Stimulated activated CD4-positive, alpha-beta T cell treated with anti-CD3 and anti-CD28 coated beads, Interleukin-1b, Interleukin-23, amount 100 ng/mL, for 48 hours (primary cell): ENCODE data around the gene TIGAR.

Experiments used
- DNase-seq: peaks from one replicate; pipeline ENCODE4 v3.0.0-alpha.2; 2020

The TIGAR gene

DNA sequence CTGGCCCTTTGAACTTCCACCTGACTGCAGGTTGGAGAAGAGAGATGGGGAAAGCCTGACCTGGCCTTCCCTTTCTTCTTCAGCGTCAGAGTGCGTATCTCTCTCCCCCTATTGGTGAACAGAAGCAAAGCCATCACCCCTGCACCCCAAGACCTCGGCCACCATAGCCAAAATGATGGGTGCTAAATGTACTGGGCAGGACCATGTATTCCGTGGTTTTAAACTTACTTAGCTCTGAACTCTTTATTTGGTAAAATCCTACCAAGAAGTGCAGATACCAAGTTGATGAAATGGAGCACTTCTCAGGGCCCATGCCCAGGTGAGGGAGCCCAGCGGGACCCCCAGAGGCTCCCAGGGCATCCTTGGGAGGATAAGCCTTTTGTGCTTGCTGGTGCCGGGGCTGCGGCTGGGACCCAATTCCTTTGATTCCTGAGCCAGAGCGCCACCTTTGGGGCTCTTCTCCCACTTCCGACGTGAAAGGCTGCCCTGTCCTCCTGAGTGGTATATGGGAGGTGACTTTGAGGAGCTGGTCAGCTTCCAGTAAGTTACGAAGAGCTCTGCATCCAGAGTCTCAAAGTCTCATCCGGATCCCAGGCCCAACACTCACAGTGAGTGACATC lies 38.0 kb upstream of the TIGAR start:
- DNase-seq, result no peak

DNA sequence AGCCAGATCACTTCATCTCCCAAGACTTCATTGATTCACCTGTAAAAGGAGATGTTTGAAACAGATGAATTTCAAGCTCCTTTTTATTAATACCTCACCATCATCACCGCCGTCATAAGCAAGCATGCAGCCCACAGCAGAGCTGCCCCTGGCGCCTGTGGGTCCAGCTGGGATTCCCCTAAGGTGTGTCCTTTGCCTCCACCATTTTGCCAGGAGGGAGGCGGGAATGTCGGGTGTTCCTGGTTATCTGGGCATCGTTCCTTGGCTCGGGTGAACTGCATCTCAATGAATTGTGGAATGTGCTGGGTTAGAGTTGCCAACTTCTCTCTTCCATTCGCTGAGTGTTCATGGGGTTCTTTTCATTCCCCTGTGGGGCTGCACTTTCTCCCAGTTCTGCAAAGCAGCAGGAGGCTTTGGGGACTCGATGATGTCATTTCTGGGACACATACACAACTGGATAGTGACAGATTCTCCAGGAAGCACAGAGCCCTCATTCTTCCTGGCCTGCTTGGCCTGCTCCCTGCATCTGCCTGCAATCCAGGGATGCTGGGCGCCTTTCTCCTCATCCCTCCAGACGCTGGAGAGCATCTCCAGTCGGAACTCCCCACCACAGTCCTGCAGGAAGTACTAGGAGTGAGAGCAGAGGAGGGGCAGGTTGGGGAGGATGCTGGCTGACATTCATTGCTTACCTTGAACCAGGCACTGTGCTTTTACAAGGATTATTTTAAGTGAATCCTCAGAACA lies 37.3 kb upstream of the TIGAR start:
- DNase-seq, result no peak

DNA sequence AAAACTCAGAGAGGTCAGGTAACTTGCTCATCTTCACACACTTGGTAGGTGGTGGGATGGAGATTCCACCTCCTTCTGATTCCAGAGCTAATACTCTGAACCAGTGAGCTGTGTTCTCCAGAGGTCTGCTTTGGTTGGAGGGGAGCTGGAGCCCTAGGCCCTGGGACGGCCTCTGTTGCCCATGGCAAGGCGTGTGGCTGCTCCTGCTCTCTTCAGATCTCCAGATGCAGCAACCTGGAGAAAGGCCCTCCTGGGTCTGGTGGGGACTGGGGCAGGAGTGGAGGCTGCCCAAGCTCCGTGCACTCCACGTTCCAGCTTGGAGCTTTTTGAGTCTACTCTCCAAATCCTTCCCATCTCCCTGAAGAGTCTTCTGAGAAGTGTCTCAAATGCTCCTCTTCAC lies 36.7 kb upstream of the TIGAR start:
- DNase-seq, result no peak

DNA sequence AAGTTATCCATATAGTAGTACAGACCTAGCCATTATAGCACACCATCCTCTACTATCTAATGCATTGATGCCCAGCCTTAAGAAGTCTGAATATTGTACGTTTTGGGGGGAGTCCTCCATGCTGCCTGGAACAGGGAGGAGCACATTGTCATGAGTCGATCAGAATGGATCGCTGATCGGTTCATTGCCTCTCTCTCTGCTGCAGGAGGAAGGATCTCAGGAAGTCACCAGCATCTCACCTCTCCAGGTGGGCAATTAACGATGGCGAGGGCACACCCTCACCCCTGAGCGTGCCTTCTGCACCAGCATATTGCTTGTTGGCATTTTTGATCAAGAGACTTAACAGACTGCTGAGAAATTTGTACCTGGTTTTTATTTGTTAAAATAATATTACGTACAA lies 35.9 kb upstream of the TIGAR start:
- DNase-seq, result no peak

DNA sequence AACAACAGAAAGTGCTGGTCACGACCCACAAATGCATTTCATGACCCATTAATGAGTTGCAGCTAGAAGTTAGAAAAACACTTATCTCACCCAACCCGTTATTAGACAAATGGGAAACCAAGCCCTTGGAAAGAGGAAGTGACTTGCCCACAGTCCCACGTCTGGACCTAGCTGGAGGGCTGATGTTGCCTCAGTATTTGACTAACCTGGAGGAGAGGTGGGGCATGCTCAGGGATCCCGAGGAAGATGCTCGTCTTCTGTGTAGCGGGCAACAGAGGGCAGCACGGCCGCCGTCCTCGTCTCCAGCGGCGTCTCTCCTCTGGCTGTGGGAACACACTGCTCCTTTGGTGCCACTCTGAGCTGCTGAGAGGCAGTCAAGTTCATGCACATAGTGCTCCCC lies 34.8 kb upstream of the TIGAR start:
- DNase-seq, result no peak

DNA sequence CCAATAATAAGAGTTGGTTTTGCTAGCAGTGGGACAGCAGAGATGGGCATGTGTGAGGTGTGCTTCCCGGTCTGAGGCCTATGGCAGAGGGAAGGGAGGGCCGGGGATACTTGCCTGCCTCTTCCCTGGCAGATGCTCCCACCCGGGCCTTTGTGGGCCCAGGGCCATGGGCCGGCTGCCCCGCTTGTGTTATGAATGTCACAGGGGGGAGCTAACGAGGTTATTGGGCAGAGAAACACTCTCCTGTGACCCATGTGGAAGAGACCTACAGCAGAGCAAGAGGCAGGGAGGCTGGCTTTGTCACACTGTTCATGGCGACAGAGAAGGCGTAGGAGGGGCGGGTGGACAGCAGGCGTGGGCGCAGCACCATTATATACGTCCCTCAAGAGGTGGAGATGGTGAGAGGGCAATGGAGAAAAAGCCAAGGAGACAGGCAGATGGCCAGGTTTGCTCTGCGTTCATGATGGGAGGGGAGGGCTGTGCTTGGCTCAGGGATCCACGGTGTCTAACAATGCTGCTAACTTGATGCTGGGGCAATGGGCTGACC lies 34.2 kb upstream of the TIGAR start:
- no peak for DNase-seq

DNA sequence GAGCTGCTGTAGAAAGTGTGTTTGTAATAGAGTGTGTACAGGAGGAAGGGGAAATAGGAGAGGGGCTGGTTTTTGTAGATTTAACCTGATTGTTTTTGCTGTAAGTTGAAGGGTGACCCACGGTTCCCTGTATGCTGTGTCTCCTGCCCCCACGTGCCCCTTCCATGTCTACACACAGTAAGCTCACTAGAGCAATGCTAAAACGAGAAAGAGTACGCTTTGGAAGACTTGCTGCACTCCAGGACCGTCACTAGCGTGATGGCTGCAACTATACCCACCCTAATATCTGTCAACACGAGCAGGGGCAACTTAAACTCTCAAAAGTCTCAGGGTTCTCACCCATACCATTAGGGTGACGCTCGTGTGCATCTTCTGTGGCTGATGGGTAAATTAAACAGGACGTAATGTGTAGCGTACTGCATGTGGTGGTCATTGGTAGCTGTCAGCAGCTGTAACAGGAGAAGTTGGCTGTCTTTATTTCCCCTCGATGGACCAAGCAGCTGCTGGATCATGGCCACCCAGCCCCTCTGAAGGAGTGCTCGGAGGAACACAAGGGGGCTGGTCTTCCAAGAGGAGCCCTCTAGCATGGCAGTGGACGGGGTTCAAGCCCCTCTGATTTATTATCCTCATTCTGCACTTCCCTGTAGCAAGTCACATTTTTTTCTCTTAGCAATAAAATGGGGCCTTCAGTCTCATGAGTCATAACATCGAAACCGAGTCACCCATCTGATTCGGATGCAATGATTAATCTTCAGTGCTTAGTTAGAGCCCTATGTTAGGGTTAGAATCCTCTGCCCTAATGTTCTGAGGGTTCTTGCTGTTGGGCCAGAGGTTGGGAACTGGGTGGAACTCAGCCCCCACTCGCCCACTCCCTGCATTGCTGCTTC lies 33.4 kb upstream of the TIGAR start:
- no peak for DNase-seq

DNA sequence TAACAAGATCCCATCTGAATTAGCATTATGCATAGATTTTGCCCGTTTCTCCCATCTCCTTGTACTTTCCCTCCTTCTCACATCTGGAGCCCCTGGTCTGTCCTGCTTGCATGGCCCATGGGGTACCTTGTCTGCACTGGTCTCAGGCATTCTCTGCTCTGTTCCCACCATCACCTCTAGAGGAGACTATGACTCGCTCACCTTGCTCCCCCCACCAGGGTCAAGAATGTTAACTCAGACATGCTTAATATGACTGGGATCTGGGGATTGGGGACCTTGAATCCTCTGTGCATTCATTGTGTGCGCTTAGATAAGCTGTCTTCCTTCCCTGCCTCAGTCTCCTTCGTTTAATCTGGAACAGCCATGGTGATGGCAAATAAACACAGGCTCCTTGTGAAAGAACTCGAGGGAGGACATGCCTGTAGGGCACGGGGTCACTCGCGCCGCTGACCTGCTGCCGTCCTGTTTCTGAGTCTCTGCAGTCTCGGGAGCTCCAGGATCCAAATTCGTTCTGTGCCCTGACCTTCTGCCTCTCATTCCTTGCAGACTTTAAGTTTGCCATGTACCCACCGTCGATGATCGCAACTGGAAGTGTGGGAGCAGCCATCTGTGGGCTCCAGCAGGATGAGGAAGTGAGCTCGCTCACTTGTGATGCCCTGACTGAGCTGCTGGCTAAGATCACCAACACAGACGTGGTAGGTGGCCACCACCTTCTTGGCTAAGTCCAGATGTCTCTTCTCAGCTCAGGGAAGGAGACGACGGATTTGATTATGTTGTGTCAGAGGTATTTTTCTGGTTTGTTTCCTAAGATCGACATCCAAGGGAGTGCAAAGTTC lies 32.5 kb upstream of the TIGAR start:
- DNase-seq, result no peak

DNA sequence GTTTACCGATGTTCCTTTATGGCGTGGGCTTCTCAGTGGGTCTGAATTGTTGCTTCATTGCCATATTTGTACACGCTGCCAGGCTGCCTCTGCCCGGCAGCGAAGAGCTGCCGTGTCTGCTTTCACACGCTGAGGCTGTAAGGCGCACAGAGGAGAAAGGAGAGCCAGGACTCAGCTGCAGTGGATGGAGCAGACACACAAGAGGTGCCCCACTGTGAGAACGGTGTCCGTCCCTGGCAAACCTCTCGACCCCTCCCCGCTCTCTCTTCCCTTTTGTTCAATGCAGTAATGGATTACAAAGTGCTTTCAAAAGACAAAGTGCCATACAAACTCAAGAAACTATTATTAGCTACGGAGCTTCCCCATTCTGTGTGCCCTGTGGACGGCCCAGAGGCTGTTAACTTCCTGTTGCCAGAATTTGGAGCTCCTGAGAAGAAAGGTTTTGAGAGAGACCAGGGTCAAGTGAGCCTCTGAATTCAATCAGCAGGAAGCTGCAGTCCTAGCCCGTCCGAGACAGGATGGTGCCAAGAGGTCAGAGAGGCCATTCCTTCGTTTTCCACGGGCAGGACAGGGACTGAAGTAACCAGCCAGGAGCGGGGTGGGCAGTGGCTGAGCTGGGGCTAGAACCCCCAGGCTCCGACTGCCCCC lies 31.7 kb upstream of the TIGAR start:
- DNase-seq, result no peak

DNA sequence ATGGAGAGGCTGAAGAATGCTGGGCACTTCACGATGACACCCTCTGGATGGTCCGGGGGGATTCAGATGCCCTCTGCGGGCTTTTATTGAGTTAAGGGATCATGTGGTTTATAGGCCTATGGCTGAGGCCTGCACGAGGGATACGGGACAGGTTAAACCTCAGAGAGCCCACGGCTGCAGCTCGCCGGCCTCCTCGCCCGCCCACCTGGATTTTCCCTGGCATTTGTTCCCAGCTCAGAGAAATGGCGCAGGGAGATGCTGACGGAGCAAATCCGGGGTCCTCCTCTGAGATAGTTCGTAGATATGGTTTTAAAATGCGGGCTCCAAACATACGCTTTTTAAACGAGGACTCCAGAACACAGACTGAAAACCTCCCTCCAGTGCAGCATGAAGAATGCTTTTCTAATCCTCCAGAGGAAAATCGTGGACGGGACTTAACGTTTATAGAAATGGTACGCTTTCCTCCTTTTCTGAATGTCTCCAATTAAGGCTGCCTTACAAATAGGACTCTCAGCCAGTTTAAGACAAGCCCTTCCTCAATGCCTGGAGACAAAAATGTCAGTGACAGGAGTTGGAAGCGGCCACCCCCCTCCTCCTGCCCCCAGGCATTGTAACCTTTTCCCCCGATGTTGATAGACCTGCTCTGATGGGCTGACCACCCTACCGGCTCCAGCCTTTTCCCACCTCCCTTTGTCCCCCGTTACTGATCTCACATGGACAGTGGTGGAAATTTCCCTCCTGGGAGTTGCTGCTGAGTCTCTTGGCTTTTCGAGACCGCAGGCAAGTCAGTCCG lies 30.8 kb upstream of the TIGAR start:
- no peak for DNase-seq

DNA sequence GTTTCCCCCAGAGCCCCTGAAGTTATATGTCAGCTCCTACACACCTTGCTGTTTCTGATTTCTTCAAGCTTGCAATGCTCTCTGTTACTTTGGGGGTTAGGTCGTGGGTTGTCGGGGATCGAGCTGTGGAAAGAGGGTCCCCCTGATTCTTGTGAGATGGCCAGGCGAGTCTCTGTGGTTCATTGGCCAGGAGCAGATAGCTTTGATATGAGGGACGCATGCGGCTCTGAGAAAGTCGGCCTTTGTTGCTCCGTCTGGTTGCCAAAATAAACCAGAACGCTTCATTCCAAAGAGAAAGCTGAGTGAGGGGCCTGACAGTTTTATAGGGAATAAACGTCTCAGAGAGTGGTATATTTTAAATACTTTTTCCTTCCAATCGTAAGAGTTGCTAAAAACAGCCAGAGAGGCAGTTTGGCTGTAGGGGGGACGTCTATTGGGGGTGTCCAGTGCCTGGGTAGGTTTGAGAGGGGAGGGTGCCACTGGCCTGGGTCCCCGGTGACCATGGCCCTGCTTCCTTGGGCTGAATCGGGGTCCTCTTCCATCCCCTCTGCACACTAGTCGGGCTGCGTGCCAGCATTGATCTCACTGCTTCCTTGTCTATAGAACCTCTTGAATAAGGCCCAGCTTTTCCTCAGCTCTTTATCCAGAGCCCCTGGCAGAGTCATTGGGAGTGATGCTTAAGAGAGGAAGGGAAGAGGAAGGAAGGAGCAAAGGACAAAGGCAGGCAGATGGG lies 28.5 kb upstream of the TIGAR start:
- DNase-seq, result no peak

DNA sequence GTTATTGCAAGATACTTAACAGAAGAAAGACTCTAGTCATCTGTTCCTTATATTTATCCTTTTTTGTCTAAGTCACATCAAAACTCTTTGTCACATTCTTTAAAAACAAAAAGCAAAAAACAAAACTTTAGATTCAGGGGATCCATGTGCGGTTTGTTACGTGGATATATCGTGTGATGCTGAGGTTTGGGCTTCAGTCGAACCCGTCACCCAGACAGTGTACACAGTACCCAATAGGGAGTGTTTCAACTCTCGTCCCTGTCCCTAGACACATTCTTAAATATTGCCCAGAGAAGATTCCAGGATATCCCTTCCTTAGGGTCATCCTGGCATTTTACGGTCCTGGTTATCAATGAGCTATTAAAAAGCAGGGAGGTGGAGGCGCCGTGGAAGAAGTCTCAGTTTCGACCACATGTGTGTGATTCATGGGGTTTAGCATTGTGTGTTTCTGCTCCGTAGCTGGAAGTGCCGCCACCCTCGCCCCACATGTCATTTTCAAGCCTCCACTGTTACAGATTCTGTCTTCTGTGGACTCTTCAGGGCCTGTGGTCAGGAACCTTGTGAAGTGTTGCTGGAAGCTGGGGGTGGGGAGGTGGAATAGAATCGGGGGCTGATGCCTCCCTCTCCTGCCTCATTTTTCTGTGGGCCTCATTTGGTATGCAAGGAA lies 27.6 kb upstream of the TIGAR start:
- peak; percentile 60 for DNase-seq

DNA sequence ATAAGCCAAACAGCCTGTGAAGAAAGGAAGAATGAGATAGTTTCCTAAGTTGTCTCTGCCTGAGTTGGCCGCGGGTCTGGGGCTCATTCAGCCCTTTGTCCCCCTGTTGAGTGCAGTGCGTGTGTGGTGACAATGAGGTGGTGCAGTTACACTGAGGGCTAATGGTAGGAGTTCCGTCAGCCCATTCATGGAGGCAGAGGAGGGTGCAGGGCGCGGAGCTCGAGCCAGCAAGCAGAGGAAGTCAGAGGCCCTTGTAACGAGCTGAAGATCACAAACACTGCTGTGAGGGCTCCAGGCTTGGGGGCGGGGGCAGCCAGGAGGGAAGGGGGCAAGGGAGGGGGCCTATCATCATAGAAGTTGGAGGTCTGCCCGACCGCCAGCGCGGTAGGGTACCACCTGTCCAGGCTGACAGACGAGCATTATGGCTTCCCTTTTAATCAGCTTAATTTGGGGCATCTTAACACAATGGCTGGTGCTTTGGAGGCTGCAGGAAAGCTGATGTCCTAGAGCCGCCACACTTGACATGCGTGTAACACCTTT lies 27.0 kb upstream of the TIGAR start:
- no peak for DNase-seq

DNA sequence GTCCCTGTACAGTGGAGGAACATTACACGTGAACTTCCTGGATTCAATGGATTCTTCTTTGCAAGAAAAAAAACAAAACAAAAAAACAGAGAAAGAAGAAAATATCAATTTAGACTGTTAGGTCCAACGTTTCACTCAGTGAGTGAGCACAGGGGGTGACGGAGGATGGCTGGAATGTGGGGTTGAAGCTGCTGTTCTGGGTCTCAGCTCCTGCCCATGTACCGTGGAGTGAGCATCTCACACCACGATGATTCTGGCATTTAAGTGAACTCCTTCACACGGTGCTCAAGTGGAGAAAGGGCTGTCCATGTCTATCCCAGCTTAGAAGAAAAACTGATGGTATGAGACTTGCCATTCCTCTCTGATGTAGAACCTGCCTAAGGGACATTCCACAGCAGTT lies 24.3 kb upstream of the TIGAR start:
- no peak for DNase-seq

DNA sequence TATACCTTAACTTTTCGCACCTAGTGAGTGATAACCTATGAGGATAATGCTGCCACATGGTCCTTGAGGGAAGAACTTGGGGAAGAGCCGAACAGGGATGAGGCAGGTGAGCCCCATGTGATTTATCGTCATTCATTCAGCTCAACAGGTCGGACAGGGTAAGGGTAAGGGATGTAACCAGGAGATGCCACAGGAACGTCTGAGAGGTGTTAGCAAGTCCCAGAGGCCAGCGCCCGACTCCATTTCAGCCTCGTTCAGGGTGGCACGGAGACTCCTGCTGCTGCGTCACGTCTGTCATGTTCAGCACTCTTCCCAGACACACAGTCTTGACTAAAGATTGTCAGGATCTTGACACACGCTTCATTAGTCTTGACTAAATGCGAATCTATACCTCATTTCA lies 23.4 kb upstream of the TIGAR start:
- DNase-seq, result no peak

DNA sequence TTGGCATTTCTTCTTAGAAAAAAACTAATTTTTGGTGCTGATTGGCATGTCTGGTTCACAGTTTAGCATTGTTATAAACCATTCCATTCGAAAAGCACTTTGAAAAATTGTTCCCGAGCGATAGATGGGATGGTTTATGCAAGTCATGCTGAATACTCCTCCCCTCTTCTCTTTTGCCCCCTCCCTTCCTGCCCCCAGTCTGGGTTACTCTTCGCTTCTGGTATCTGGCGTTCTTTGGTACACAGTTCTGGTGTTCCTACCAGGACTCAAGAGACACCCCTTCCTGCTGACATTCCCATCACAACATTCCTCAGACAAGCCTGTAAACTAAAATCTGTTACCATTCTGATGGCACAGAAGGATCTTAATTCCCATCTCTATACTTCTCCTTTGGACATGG lies 20.1 kb upstream of the TIGAR start:
- DNase-seq, result no peak

DNA sequence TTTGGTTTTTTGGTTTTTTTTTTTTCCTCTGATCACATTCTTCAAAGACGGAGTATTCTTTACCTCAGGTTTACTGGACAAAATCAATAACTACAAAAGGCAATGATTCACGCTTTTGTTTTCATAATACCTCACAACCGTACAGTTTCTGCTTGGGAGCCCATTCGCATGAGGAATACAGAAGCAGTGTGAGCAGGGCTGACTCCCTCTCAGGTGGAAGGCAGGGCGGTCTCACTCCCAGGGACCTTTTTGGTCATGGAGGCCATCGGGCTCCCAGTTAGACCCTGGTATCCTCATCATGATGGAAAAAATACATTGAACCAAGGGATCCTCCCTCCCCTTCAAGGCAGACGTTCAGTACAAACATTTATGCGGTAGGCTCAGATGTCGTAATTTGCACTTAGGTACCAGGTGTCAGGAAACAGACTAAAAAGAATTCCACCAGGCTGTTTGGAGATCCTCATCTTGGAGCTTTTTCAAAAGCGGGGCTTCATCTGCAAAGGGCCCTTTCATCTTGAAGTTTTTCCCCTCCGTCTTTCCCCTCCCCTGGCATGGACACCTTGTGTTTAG lies 19.0 kb upstream of the TIGAR start:
- no peak for DNase-seq

DNA sequence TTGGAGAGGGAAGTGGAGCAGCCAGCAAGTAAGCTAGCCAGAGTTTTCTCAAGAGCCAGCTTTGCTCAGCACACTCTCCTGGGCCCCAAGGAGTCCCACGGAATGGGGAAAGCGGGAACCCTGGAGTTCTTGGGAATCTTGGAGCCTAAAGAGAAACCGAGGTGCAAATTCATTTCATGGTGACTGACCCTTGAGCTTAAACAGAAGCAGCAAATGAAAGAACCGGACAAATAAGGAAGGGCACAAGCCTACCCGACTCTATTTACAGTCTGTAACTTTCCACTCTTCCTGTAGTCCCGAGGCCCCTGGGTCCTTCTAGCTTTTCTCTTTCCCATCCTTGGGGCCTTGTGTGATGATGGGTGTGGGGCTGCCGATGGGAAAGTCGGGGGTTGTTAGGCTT lies 18.1 kb upstream of the TIGAR start:
- DNase-seq, result no peak

DNA sequence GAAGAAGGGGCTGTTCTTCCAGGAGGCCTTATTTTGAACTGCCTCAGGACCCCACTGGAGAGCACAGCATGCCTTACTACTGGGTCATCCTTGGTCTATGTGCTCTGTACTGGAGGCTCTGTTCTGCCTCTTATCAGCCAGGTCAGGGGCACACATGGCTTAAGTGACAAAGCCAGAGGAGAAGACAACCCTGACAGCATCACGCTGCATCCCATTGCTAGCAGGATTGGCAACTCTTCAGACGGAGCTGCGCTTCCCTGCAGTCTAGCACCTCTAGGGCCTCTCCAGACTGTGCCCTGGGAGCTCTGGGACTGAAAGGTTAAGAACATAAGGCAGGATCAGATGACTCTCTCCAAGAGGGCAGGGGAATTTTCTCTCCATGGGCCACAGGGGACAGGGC lies 17.3 kb upstream of the TIGAR start:
- DNase-seq, result no peak
